DMS114 treated with DMSO at 0.1 percent for 48 hours (cell line): ENCODE results near the gene JSRP1.

Source experiments
- DNase-seq: peaks from one replicate; lab custom pipeline; 2025; ENCODE audit not compliant: unreplicated experiment; lab: John Stamatoyannopoulos, UW

Gene JSRP1

GRCh38 chr19:2255982-2256685 is at the start of gene JSRP1:
Gene JSRP1 (minus strand): TSS chr19:2256417. CDS start chr19:2255314, 1,103 bp downstream.
- no peak for DNase-seq

DNA sequence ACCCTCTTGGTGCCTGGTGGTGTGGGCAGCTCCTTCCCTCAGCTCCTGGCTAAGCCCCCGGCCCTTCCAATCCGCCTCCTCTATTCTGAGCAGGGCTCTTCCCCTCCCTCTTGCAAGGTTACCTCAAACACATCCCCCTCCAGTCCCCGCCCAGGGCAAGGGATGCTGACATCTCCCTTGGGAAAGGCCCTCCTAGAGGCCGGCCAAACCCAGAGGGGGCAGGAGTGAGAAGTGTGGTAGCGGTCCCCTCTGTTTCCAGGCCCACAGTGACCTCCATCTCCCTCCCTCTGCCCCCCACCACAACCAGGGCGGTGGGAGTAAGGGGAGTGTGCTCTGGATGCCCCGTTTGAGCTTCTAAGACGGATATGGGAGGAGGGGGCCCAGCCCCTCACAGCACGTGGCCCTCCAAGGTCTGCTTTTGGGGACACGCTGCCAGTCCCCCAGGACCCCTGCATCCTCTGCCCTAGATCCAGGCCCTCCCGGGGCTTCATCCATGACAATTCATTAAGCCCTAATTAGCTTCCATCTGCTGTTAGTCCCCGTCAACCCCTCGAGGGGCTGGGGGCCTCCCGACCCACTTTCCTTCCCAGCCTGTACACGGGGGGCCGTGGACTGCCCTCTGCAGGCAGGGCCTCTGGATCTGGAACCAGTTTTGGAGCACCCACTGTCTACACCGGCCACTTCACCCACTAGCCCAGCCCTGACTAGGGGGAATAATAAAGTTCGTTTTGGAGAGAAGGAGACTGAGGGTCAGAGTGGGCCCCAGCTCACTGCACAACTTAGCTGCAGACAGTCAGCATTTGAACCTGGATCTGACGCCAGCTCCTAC is 49.4 kb upstream of the JSRP1 start:
- no peak for DNase-seq

GRCh38 chr19:2303211-2303798 is 47.1 kb upstream of the JSRP1 start:
- DNase-seq = no peak

DNA sequence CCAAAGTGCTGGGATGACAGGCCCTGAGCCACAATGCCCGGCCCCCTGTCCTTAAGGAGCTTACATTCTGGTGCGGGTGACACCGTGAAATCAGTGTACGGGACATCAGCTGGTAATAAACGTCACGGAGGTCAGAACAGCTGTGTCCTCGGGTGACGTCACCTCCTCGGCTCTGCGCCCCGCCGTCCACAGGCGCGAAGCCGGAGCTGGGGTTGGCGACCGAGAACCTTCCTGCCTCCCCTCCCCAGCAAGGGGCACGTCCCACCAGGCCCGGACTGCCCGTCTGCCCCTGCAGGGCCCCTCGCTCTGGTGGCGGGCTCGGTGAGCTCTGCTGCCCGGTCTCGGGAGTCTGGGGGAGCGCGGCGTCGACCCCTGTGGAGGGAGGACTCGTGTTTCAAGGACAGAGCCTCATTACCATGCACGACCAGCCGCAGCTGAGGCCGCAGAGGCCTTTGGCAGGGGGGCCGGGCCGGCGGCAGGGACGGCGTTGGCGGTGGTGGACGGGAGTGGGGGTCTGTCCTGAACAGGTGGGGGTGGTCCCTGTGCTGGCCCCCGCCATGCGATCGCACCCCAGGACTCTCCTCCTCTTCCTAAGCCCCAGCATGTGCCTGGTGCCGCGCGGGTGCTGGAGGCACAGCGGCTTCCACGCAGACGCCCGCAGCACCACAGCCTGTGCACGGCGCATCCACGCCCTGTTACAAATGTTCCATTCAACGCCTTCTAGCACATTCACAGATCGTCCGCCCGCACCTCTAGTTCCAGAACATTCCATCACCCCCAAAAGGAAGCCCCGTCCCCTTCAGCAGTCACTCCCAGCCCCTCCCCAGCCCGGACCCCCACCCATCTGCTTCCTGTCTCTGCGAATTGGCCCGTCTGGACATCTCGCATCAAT is 46.3 kb upstream of the JSRP1 start:
- DNase-seq = no peak

DNA sequence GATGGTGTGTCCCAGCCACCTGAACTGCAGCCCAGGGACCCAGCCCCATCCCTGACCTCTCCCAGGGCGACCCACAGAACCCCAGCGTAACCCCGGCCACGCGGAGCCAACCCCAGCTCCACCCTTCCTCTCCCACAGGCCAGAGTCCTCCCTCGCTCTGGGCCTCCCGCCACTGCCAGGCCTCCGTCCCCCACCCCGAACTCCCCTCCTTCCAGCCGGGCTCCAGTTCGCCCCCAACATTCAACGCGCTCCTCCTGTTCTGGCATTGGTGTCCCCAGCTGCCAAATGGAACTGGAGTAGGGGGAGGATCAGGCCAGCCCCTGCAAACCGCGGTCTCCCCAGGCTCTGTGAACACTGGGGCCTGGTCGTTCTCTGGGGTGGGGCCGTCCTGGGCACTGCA is 44.3 kb upstream of the JSRP1 start:
- no peak for DNase-seq

- DNase-seq = no peak
Observed at GRCh38 chr19:2296141-2296540, 39.9 kb upstream of the JSRP1 start.

DNA sequence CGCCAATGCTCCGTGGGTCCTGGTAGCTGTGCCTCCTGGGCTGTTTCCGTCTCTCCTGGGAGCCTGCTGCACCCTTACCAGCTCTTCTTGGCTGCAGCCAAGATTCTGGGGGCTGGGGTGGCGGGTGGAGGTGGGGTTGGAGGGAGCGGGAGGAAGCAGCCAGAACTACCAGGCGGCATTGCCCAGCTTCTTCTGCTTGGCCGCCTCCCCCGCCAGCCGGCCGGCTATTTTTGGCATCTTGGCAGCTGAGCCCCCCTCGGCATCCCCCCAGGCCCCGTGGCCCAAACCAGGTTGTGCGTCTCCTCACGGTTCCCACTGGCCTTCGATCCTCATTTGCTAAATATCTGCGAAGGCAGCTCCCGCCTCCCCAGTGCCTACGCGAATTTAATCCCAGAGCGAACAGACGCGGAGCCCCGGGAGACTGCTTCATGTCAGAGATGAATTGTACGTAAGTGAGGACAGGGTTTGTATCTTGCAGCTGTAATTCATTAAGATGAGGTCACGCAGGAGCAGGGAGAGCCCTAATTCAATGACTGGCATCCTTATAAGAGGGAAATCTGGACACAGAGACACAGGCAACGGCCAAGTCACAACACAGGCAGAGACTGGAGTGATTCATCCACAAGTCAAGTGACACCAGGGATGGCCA is 38.6 kb upstream of the JSRP1 start:
- DNase-seq = no peak

GRCh38 chr19:2291185-2291751 is 35.1 kb upstream of the JSRP1 start:
- no peak for DNase-seq

DNA sequence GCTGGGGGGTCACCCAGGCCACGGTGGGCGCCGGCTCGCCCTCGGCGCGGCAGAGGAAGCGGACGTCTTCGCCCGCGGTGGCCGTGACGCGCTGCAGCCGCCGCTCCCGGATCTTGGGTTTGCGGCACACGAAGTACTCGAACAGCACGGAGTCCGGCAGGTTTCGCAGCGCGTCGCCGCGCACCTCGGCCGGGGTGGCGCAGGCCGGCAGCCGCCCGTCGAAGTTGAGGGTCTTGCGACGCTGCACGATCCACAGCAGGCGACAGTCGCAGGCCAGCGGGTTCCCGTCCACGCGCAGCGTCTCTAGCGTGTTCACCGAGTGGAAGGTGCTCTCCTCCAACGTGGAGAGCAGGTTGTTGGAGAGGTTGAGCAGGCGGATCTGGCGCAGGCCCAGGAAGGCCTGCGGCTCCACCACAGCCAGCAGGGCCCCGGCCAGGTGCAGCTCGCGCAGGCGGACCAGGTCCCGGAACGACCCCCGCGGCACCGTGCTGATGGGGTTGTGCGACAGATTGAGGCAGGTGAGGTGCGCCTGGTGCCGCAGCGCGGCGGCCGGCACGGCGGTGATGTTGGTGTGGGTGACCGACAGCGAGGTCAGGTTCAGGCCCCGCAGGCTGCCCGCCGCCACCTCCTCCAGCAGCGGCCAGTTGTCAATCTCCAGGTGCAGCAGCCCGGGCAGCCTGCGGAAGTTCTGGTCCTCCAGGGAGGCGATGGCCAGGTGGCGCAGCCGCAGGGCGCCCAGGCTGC is 34.4 kb upstream of the JSRP1 start:
- DNase-seq = no peak

GRCh38 chr19:2289714-2290435 is 33.7 kb upstream of the JSRP1 start:
- DNase-seq = no peak

DNA sequence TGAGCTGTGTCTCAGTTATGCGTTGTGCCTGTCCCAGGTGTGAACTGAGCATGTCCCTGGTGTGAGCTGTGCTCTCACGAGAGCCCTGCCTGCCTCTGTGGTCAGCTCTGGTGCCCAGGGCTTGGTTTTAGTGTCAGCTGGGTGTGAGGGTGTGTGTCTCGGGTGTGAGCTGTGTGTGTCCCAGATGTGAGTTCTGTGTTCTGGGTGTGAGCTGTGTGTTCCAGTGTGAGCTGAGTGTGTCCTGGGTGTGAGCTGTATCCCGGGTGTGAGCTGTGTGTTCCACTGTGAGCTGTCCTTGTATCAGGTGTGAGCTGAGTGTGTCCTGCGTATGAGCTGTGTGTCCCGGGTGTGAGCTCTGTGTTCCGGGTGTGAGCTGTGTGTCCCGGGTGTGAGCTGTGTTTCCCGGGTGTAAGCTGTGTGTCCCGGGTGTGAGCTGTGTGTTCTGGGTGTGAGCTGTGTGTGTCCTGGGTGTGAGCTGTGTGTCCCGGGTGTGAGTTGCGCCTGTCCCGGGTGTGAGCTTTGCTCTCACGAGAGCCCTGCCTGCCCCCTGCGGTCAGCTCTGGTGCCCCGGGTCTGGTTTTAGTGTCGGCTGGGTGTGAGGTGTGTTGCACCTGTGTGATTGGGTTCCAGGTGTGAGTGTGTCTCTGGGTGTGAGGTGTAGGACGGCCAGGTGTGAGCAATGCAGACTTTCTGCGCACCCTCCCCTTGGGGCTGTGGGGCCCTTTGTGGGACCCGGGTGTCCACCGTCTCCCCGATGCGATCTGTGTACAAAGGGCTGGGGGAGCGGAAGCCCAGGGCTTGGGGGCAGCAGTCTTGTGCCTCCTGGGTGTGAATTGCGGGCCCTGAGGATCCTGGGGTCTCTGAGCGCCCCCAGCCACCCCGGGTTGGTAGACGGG is 32.8 kb upstream of the JSRP1 start:
- no peak for DNase-seq

DNA sequence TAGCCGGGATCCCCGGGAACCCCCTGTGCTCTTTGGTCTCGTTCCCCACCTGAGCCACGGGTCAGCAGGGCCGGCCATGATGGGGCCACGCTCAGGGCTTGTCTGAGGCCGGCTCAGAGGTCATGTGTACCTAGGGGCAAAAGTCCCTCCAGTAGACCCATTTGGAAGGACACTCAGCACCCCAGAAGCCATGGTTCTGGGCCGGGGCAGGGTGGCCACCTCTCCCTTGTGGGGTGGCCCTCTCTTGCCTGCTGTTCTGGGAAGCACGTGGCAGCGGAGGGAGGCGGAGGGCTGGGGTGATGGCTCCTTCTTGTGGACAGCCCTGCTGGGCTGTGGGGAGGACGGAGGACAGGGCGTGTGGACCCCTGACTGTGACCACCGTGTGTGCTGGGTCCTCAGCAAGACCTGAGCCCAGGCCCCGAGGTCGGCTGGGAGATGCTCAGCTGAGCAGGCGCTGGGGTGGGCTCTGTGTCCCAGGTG is 32.2 kb upstream of the JSRP1 start:
- peak; percentile 22 for DNase-seq

DNA sequence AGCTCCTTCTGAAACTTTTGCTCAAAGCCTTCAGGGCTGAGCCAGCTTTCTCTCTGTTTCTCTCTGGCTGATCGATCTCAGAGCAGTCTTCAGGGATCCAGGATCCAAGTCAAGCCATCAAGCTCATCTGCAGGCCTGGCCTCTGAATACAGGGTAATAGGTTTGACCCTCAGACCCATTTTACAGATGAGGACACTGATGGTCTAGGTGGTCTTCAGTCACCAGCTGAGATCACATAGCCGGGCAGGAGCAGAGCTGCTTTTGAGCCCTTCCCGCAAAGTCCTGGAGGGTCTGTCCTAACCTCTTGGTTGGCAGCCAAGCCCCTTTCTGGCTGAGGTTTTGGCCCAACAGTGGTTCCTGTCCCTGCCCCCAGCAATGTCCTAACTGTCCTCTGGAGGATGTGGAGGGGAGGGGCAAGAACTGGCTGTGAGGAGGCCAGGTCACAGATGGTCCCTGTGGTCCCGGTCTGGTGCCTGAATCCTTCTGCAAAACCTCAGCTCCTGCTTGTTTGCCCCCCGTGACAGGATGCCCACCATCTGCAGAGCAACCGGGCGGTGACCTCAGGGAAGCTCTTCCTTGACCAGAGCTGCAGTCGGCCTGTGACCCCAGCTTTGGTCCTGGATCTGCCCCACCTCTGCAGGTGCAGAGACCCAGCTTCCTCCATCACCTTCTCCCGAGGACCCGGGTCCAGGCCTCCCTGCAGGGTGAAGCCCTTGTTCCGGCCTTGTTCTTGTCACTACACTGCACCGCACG is 31.5 kb upstream of the JSRP1 start:
- DNase-seq = no peak

DNA sequence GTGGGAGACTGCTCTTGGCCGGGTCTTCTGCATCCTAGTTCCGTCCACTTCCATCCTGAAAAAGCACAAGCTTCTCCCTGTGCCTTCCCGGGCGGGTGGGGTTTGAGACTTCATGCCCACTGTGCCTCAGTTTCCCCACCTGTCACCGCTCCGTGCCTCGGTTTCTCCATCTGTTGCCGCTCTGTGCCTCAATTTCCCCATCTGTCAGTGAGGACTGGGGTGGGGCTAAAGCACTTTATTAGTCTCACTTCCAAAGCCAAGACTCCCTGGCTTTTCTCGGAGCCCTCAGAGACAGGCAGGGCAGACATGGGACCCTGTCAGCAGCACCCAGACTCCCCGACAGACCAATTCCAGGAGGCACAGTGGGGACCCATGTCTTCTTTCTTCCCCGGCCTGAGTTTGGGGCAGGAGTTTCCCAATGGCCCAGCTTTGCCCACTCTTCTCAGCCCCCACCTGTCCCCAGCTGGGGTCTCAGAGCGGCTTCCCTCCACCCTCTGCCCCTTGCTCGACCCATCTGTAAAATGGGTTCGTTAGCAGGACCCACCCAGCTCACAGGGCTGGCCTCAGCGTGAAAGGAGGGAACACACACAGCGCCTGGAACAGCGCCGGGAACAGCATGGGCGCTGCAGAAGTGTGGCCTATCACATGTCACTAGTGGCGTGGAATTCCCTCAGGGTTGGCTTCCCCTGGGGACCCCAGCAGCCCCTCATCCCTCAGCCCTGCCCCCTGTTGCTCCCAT is 30.4 kb upstream of the JSRP1 start:
- DNase-seq = no peak

- DNase-seq = no peak
Observed at GRCh38 chr19:2283835-2284507, 27.8 kb upstream of the JSRP1 start.

GRCh38 chr19:2282862-2283237 is 26.6 kb upstream of the JSRP1 start:
- no peak for DNase-seq
